Retinal pigment epithelial cell (primary cell): ENCODE data around the gene HOXA13.

Source experiments
- DNase-seq: peaks from one replicate; pipeline ENCODE4 v3.0.0-alpha.2; 2010; ENCODE audit warnings: low read depth
- H3K4me3 ChIP-seq: 2 replicates; pipeline ENCODE4 v1.5.1; 2011; ENCODE audit warnings: mild to moderate bottlenecking, low read length, control low read depth, moderate library complexity
- TF ChIP-seq, protein P1 (sequence below): conservative IDR thresholded peaks from 2 replicates; pipeline ENCODE4 v1.5.1; 2011; ENCODE audit warnings: low read depth, low read length, control low read depth, inconsistent platforms

Gene HOXA13

DNA sequence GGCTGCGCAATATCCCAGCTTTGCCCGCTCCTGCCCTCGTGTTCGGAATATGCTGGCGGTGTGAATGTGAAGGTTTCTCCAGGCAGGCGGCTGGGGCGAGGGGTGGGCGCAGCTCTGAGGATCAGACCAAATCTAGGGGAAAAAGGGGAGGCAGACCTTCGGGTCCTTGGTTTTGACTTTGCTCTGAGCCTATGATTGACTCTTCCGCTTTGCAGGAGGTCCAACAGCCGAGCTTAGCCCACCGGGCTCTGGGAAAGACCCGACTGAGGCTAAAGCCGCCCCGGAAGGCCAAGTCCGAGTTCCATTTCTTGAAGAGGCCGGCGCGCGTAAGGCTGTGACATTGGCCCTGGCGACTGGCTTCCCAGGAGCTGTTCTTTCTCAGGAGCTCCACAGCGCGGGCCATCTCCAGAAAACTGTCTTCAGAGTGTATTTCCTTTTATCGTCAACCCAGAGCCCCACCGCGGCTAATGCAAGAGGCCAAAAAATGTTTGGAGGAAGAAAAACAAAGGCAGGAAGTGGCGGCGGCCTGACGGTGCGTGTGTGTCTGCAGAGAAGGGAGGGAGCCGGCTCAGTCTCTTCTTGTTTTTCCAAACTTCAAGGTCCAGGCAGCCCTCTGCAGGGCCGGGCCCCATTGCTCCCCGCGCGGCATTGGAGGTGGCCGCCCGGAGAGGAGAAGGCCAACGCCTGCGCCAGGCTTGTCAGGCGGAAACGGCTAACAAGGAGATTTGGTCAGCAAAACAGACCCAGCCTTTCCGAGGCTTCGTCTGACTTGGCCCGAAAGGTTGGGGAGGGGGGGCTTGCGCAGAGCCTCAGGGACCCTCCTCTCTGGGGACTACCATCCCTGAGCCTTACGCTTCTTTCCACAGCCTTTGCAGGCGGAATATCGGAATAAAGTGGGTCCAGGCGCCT is 11.3 kb downstream of the HOXA13 start:
- H3K4me3 ChIP-seq, result no peak overlapping the region
- no peak for DNase-seq
- TF ChIP-seq, protein P1, sequence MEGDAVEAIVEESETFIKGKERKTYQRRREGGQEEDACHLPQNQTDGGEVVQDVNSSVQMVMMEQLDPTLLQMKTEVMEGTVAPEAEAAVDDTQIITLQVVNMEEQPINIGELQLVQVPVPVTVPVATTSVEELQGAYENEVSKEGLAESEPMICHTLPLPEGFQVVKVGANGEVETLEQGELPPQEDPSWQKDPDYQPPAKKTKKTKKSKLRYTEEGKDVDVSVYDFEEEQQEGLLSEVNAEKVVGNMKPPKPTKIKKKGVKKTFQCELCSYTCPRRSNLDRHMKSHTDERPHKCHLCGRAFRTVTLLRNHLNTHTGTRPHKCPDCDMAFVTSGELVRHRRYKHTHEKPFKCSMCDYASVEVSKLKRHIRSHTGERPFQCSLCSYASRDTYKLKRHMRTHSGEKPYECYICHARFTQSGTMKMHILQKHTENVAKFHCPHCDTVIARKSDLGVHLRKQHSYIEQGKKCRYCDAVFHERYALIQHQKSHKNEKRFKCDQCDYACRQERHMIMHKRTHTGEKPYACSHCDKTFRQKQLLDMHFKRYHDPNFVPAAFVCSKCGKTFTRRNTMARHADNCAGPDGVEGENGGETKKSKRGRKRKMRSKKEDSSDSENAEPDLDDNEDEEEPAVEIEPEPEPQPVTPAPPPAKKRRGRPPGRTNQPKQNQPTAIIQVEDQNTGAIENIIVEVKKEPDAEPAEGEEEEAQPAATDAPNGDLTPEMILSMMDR, result no peak

DNA sequence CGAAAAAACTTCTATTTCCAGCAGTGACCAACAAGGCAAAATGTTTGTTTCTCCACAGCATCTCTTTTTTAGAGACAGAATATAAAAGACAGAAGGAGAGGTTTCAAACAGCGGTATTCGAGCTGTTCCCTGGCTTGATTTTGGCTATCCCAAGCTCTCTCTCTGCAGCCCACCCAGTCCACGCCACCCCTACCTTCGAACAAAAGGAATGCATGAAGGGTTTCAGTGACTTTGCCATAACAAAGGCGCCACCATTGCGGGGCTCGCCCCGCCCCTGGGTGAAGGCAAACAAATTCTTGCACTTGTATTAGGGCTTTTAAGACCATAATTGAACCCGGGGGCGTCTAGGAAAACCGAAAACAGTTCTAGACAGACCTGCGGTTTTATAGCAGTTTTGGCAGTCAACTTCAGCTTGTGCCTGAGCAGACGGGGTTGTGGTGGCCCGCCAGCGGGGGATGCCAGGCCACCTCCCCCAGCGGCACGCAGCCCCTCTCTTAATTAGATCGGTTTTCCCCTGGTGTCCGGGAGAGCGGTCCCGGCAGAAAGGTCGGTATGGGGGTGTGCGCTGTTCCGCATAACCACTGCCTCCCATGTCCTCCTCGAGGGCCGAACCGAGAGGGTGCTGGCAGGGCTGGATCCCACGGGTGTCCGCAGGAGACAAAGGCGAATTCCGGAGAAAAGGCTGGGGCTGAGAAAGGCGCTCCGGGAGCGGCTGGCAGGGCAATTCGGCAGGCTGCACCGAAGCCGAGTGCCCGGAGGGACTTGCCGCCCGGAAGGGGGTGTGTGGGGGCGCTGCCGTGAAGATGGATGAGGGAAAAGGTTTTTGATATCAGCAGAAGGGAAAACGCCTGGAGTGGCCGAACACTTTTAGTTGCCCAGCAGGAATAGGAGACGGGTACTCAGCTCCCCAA is 12.2 kb downstream of the HOXA13 start:
- TF ChIP-seq, protein P1, result no peak
- no peak overlapping the region for H3K4me3 ChIP-seq
- DNase-seq, result no peak

DNA sequence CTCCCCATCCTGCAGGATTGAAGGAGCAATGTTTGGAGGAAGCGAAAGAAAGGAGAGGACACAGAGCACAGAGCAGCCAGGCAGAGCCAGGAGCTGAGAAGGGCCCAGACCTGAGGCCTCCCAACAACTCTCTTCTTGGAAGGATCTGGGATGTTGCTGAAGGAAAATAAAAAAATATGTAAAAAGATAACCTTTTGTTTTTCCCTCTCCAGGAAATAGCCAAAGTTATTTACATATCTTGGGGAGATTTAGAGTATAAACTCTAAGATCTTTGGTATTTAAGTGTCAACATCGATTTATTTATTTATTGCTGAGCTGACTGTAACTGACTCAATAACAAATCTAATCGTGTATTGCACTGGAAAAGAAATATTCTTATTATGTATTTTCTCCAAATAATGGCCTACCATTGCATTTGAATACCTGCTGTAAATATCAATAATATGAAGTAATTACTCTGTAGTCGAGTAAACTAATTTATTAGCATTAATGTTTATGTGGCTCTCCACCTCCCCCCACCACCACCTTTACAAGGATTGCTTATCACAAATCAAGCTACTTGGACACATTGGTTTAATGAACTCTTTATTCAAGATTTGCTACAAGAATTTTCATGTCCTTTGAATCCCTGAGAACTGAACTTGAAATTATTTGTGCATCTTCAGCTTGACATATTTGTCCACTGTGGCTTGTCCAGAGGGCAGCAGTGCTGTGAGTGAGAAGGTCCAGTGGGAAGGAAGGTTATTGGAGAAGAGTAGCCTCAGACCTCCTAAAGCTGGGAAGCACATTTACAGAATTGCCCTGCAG is 13.0 kb downstream of the HOXA13 start:
- DNase-seq, result no peak
- TF ChIP-seq, protein P1, result no peak
- no peak overlapping the region for H3K4me3 ChIP-seq

DNA sequence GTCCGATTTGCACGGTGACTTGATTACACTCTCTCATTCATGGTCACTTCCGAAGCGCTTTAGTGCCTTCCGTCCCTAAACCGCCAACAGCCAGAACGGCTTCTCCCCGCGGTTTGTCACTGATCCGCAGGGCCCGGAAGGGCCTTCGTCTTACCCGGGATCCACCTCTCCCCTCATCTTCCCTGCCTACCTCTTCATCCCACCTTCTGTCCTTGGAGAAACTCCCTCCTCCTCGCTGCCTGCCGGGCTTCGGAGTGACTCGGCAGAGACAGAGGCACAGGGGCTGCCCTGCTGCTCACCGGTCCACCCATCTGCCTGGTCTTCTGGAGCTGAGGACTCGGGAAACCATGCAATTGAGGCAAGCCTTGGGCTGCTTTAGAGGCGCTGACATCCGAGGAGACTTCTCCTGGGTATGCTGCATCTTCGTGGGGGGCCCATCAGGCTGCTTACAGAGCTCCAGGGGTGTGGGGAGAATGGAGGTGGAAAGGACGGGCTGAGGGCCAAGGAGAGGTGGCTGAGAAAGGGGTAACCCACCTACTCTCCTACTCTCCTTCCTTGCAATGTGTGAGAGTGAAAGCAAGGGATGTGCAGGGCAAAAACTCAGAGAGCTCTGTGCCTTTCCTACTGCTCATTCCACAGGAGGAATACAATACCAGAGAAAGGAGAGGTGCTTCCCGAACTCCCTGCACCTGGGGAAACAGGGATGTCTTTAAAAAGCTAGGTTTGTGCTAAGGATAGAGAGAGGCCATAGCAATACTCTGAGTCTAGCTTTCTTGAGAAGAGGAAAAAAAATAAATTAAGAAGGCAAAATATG is 13.8 kb downstream of the HOXA13 start:
- TF ChIP-seq, protein P1, result no peak
- DNase-seq, result no peak
- H3K4me3 ChIP-seq, result no peak overlapping the region

DNA sequence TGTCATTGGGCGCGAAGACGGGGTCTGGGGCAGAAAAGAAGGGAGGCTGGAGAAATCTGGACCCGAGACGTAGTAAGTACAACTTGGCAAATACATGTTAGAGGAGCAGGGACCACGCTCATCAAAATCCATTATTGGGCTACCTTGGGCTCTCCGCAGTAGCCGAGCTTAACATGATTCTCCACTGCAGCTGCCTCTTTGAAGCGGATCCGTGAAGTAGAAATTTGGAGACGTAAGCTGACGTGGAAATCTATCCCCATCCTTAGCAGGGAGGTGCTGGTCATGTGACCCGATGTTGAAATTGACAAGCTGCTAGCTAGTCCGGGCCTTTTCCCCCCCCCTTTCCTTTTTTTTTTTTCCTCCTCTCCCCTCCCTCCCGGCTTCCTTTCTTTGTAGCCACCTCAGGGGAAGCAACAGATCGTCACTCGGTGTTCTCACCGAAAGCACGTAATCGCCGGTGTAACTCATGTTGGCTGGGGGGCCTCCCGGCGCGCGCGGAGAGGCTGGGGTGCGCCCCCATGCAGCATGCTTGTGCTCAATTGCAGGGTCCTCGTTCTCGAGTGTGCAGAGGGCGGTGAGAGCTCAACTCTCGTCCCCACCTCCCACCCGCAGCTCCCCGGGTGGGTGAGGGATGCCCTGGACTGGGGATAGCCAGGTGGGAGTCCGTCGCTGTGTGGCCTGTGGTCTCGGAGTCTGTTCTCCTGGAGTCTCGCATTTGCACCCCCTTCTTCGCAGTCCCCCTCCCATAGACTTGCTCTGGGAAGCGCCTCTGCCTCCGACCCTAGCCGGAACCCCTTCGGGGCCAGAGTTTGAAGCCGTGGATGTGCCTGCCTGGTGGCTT is 14.7 kb downstream of the HOXA13 start, which contains the start of gene HOXA11:
Gene HOXA11, minus strand, starts transcription at position 220 of the 841 bp plus-strand sequence. Its CDS starts 88 bp downstream, at position 132.
- DNase-seq, result no peak
- TF ChIP-seq, protein P1, result no peak
- peak within 1 kb of the TSS; percentile 21 for H3K4me3 ChIP-seq
